HG03378 (cell line): ENCODE data around the gene RUNX1.

ENCODE experiments used
- ATAC-seq: cut with Tn5 transposase; IDR thresholded peaks from one replicate; pipeline ENCODE4 v1.9.1; 2021; ENCODE audit warnings: mild to moderate bottlenecking, moderate library complexity; ENCODE audit not compliant: unreplicated experiment

The RUNX1 gene

DNA sequence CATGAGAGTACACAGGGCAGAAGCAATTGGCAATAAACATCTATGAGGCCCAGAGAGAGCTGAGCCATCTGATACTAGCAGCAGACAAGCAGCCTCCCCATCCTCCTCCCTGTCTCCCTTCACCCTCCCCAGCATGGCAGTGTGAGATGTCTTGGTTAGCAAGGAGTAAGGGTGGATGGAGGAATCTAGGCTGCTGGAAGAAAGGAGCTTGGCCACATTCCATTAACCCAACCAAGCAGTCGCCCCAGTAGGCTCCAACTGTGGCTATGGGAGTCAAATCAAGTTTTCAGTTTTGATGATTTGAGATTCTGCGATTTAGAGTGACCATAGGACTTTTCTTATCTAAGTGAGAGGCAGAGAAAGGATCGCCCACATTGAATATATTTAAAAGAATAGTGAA is 12.9 kb upstream of the RUNX1 start:
- no peak for ATAC-seq

DNA sequence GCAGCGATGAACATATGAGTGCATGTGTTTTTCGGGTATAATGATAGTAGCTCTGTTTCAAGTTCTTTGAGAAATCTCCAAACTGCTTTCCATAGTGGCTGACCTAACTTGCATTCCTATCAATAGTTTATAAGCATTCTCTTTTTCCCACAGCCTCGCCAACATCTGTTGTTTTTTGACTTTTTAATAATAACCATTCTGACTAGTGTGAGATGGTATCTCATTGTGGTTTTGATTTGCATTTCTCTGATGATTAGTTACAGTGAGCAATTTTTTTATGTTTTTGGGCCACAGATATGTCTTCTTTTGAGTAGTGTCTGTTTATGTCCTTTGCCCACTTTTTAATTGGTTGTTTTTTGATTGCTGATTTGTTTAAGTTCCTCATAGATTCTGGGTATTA is 10.6 kb upstream of the RUNX1 start:
- ATAC-seq, result no peak

DNA sequence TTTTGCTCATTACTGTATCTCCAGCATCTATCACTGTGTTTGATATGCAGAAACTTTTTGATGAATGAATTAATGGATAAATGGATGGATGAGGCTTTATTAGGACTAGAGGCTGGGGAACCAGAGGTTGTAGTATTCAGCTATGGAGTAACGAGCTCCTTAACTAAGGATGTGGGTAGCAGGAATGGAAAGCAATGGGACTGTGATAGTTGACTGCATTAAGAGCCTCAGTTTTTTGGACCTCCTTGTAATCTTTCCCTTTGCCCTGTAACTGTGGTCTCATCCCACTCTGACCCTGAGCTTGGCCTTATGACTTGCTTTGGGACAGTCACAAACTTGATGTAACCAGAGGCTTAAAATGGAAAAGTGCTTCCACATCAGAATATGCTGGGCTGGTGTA is 9.0 kb upstream of the RUNX1 start:
- ATAC-seq, result no peak

DNA sequence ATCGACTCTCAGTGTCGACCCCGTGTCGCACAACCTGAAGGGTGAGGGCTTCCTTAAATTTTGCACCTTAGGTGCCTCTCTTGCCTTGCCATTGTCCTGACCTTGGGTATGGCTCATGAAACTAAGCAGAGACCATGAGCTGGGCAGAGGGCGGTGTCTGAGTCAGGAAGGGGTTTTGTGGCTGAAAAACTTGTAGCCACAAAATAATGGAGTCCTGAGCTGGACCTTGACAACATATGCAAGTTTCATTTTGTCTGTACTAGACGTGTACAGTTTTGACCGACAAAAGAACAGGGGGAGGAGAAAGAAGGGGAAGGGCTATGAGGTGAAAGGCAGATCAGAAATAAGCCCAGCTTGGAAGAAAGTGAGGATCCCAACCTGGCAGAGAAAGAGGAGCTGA is 8.3 kb upstream of the RUNX1 start:
- ATAC-seq, result no peak

DNA sequence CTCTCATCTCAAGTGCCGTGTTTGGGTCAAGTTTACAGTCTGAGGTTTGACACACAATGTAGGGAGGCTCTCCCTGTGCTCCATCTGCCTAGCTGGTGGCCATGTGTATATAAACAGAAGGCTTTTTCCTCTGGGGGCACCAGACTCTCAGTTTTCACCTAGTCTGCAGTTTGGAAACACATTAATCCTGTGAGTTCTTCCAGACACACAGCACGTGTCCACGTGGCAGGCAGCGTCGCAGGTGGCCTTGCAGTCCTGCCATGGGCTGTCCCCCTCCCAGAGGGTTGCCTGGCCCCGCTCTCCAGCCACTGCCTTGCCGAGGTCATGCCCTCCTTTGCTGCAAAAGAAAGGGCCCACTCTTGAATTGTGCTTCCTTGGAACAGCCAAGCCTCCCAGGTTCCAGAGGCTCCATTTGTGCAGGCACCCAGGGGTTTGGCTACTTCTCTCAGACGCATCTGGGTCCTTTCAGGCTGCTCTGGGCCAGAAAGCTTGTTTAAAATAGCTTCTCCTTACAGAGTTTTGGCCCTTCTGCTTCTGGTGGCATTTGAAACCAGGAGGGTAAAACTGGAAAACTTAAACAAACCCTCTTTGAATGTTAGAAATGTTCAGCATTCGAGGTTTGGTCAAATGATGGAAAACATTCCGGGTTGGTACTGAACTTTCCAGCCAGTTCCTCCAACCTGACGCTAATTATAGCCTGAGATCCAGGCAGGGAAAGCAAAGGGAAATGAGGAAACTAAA is 4.4 kb upstream of the RUNX1 start:
- ATAC-seq, result no peak

DNA sequence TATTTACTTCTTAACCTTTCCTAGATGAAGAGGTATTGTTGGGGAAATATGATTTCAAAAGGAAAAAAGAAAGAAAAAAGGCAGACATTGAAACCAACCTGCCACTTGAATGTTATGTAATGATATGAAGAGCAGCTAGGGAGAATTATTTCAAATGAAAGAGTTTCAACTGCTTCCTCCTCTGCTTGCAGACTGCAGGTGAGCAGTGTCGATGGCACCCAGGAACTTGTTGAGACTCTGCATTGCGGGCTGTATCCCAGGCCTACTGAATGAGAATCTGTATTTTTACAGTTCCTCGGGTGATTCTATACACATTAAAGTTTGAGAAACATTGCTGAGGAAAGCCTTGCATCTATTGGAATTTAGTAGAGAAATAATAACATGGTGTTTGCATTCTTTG is 3.7 kb upstream of the RUNX1 start:
- no peak for ATAC-seq

DNA sequence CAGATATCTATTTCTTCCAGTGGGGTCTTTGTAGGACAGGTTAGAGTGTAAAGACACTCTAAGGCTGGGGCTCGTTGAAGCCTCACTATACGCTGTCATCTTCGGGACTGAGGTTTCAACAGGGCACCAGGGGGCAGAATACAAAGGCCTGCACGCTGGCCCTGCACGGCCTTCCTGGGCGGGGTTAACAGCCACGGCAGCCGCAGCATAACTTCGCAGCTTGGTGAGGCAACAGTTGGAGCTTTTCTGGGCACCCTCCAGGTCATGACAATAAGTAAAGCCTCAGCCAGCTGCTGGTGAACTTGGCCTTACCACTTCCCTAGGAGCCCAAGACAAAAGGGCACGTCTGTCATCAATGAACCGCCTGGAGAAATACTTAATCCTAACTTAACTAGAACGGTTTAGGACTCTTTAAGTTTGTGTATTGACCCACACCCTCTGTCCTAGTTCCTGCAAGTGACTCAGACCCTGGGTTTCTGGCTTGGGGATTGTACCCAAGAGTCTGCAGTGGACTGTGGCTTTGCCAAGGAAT is 2.3 kb upstream of the RUNX1 start:
- no peak for ATAC-seq

DNA sequence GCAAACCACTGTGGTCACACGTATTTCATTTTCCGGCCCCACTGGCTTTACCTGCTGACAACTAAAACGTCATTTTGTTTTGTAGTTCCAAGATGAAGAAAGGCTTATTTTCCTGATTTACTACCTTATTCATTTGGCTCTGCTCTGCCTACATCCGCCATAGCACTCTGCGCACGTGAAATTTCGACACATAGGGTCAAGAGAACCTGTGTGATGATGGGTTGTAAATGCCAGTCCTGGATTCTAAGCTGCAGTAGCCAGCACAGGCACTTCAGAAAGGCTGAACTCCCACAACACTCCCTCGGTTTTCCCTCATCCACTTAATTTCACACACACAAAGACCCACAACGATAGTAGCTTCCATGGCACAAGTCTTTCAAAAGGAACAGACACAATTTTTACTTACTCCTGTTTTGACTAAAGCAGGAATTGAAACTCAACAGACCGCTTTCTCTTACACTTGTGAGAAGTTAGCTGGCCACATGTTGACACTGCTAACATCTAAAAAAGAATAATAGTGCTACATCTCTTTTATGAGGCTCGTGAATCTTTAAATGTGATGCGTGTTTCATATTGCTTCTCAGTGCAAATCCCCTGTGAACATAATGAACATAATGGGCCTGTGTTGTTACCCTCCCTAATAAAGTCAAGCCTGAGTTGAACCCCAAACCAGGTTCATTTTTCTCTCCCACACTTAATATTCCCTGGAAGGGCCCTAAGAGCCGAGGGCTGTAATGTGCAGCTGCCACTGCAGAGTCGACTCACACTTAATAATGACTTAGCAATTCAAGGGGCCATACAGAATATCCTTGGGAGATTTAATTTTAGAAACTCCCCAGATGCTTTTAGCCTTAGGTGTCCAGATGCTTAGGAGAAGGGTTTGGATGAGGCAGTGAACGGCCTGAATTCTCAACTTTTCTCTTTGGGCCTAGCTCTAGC is 1.5 kb upstream of the RUNX1 start:
- ATAC-seq, result no peak

DNA sequence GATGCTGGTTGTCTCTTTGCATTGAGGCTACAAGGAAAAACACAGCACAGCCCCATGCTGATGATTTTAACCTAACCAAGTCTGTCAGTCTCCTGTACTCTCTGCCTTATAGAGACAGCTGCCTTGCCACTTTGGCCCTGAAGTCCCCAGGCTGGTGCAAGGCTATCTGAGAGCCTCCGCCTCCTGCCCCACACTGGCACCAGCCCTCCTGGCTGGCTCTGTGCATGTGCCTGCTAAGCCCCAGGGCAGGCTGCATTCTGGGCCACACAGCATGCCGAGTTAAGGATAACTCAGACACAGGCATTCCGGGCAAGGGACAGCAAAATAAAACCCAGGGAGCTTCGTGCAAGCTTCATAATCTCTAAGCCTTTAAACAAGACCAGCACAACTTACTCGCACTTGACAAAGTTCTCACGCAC is 910 bp downstream of the RUNX1 start:
- ATAC-seq, result no peak

DNA sequence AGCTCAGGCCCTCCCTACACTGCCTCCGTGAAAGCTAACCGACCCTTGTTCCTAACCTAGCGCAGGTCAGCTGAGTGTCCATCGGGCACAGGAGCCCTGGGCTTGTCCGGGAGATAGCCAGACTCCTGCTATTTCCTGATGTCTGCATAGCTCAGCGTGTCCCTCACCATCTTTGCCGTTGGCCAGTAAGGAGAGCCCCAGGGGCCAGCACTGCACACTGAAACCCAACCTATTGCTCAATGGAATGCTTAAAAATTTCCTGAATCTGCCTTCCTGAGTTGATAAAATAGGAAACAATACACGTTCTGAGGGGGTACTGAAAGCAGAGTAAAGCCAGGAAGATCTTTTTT is 2.2 kb downstream of the RUNX1 start:
- no peak for ATAC-seq

DNA sequence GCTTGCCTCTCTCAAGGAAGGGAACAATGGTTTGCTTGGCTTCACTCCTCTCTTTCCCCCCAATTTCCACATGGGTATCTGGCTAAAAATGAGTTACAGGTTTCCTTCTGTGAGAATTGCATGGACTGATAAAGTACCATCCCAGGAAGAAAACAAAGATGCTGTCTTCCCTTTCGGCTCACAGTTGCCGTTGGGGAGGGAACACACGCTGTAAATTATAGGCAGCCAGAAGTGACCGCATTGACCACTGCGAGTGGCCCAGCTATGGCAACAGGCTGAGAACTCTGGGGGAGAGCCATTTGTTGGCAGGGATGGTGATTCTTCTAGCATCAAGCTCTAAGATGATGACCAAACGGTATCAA is 2.9 kb downstream of the RUNX1 start:
- no peak for ATAC-seq

DNA sequence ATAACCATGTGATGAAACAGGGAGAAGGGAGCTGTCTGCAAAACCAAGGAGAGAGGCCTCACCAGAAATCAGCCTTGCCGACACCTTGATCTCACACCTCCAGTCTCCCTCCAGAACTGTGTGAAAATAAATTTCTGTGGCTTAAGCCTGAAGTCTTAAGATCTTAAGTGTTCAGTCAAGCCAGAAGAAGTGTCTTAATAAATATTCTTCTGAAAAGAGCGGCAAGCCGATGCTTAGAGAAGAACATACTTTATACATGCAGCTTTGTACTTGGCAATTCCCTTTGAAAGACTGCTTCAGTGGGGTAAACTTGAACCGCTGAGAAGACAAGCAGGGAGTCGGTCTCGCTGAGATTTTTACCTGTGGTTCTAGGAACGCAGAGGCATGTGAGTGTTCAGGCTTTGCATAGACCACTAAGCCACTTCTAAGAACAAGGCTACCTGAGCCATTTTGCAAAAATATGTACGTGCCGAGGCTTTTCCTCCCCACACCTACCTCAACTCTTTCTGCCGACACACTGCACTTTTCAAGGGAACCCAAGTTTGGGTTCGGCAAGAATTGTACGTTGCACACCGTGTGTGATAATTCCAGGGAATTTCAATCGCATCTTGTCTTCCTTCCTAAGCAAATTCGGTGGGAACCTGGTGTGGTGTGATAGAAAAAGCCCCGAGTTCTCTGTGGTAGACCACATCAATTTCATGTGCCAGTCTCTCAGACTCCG is 3.4 kb downstream of the RUNX1 start:
- ATAC-seq, result no peak

DNA sequence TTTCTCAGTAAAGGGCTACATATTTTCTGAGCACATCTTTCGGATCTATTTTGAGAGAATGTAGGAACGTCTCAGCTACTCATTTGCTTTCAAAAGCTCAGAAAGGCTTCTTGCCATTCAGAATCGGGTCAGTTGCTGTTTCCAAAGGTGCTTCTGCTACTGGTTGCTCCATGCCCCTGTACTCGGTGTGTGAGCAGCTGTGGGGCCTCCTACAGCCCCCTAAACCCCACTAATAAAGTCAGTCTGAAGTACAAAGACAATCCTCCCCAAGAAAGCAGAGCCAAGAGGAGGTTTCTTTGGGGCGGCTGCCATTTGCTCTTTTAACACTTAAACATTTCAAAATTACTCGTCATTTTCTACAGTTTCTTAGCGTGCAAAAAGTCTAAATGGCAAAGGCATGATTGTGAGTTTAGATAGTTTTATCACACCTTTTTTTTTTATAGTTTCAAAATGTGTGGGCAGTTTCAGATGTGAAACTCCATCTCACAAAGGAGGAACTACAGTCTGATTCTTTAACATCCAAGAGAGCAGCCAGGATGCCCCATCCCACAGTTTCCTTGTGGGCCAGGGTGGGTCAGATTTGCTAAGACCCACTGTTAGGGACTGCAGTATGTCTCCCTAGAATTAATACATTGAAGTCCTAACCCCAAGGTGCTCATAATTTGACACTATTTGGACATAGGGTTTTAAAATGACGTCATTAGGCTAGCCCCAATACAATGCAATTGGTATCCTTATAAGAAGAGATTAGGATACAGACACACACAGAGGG is 4.1 kb downstream of the RUNX1 start:
- ATAC-seq, result no peak

DNA sequence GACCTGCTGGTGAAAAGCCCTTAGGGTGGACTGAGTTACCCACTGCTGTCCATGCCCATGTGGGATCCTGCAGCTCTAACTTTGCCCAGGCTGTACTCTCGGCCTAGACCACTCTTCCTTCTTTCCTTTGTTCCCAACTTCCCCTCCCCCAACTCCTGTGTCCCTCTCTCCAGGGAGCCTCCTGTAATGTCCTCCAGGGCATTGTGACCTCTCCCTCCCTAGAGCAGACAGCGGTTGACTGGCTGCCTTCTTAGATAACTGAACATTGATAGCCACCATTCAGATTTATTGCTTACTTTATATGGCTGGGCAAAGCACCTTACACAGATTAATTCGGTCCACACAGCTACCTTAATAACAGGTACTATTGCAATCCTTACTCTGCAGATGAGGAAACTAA is 5.0 kb downstream of the RUNX1 start:
- ATAC-seq, result no peak

DNA sequence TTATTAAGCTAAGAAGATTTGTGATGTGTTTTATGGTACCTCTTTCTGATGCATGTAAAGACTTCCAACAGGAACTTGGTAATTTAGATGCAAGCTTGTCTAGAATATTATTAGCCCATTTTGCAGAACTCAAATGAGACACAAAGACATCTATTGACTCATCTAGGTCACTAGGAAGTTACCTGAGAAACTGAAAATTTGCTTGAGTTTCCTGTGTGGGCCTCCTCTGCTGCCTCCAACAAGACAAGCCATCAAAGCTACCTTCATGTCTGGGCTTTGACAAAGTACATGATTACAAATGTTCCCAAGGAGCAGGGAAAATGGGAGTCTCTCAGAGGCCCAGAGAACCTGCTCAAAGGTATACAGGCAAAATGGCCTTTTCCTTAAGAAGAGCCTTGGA is 5.6 kb downstream of the RUNX1 start:
- no peak for ATAC-seq

DNA sequence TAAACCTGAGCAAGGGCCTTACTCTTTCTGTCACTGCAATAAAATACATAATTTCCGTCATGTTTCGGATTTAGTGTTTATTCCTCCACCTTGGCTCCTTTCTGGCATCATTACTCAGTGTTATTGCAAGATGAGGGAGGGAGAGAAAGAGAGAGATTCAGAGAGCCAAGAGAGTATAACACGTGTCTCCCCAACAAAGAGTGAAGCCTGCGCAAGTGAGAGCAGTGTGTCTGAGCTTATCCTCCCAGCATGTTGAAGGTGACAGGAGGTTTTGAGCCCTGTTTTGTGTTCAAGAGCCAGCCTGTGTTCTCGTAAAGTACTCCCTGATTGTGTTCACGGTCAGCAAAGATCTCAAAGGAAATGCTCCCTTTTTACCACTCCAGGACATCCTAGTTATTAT is 6.3 kb downstream of the RUNX1 start:
- ATAC-seq, result no peak

DNA sequence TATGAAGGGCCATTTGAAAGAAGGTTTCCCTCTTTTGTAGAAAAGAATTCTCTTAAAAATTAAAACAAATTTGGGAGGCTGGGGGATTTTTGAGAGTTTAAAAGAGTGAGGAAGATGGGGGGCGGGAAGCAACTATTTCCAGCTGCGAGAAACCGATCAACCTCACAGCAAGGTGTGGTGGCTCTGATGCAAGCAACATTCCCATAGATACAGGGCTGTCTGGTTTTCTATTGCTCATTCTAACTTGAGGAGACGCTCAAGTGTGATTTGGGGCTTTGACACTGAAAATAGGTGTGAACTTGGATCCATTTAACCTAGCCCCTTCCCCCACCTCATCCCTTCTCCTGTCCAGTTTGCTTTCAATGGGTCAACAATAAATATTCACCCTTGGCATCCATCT is 7.2 kb downstream of the RUNX1 start:
- ATAC-seq, result no peak

DNA sequence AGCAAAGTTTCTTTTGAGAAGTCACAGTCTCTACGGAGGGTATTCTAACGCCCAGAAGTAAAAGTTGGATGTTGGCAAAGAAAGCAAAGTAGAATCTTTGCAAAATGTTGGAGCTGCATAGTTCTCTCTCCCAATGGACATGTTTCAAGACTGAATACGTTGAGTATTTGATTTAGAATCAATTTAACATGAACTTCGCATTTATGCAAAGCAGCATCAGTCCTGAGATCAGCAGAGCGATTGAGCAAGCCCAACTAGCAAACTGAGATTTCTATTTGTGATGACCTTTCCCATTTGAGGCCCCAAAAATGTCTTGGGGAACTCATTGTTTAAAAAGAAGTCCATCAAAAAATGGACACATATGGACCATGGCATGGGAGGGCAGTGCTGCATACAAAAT is 8.0 kb downstream of the RUNX1 start:
- ATAC-seq, result no peak

DNA sequence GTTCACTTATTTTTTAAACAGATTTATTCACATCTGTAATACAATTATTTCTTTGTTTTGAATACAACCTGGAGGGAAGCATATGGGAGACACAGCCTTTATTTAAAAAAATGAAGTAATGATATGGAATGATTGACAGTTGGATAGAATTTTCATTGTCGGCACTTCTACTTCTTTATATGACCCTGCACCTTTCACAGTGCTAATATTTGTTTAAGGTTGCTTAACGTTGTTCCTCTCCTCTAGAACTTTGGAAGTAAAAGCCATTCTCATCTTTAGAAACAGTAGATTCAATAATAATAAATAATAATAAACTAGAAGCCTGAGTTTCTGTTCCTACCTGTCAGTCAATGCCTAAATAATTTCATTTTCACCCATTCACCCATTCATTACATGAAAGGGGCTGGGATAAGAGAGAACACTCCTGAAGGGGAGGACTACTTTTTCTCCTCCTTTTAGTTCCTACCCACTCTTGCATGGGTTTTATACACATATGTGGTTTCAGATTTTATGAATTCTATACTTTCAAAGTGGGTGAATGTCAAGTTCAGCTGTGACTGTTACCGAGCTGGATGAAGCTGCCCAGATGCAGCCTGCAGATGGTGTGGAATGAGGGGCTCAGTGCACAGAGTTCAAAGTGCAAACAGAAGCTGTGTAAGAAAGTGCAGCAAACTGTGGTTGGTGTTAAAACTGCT is 9.4 kb downstream of the RUNX1 start:
- no peak for ATAC-seq

DNA sequence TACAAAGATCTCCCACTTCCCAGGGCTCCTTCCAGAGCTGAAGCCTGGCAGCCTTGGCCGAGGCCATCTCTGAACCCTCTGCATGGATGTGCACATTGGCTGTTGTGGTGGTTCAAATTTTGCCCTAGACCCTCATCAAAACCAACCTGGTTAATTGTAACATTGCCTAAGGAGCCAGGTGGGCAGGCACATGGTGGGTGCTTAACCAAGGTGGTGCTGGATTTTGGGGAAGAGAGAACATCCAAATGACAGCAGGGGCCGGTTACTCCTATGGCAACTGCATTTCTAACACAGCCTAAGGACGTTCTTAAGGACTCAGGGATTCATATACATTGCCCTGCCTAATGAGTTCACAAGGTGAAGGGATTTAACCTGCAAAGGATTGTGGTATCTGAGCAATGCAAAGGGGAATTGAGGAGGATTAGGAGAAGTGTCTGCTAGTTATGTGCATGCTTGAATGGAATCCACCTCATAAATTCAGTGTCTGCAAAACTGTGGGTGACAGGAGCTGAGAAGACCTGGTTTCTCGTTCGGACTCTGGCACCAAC is 10.3 kb downstream of the RUNX1 start:
- no peak for ATAC-seq
